Hepatocyte (in vitro differentiated cells): ENCODE results near the gene TIGD1. TPM values are rescaled to one million over a fixed set of nuclear protein-coding genes. Genes with fewer than 3 reads are reported as not detected.

Experiments
- DNase-seq: peaks from one replicate; pipeline ENCODE4 v3.0.0-alpha.2; 2016; ENCODE audit warnings: low spot score
- H2AFZ ChIP-seq: fragments of 200-600 bp; sonication (generic); 2 replicates; pipeline ENCODE4 v1.6.0; 2016; ENCODE audit warnings: antibody characterized with exemption, mild to moderate bottlenecking
- H3K27ac ChIP-seq: fragments of 200-600 bp; sonication (generic); 2 replicates; pipeline ENCODE4 v1.5.1; 2016; ENCODE audit warnings: mild to moderate bottlenecking
- H3K27me3 ChIP-seq: fragments of 200-600 bp; sonication (generic); 2 replicates; pipeline ENCODE4 v1.6.1; 2016
- H3K36me3 ChIP-seq: fragments of 200-600 bp; sonication (generic); replicated peaks from 2 replicates; pipeline ENCODE4 v1.5.1; 2016; ENCODE audit warnings: low read depth; ENCODE audit not compliant: insufficient read depth
- H3K4me1 ChIP-seq: fragments of 200-600 bp; sonication (generic); 2 replicates; pipeline ENCODE4 v1.5.1; 2016; ENCODE audit warnings: mild to moderate bottlenecking, moderate library complexity; ENCODE audit not compliant: insufficient read depth
- H3K4me2 ChIP-seq: fragments of 200-600 bp; sonication (generic); 2 replicates; pipeline ENCODE4 v1.6.0; 2016
- H3K4me3 ChIP-seq: fragments of 200-600 bp; sonication (generic); 2 replicates; pipeline ENCODE4 v1.5.1; 2016; ENCODE audit warnings: mild to moderate bottlenecking
- H3K79me2 ChIP-seq: fragments of 200-600 bp; sonication (generic); 2 replicates; pipeline ENCODE4 v1.6.0; 2017; ENCODE audit warnings: mild to moderate bottlenecking
- H3K9me2 ChIP-seq: fragments of 200-600 bp; sonication (generic); replicated peaks from 2 replicates; pipeline ENCODE4 v1.6.0; 2017; ENCODE audit warnings: mild to moderate bottlenecking; ENCODE audit not compliant: insufficient read depth
- H3K9me3 ChIP-seq: fragments of 200-600 bp; sonication (generic); 2 replicates; pipeline ENCODE4 v1.5.1; 2016; ENCODE audit warnings: low read depth, mild to moderate bottlenecking
- H4K20me1 ChIP-seq: fragments of 200-600 bp; sonication (generic); 2 replicates; pipeline ENCODE4 v1.6.0; 2016; ENCODE audit warnings: mild to moderate bottlenecking; ENCODE audit not compliant: insufficient read depth, poor library complexity, severe bottlenecking
- EZH2 ChIP-seq: fragments of 200-600 bp; sonication (generic); IDR thresholded peaks from 2 replicates; pipeline ENCODE4 v1.6.1; 2016; ENCODE audit warnings: antibody characterized with exemption, mild to moderate bottlenecking, borderline replicate concordance
- EZH2phosphoT487 ChIP-seq: fragments of 200-600 bp; sonication (generic); IDR thresholded peaks from one replicate; pipeline ENCODE4 v1.6.1; 2018; ENCODE audit warnings: antibody characterized with exemption, mild to moderate bottlenecking, low read depth, moderate library complexity; ENCODE audit not compliant: unreplicated experiment, severe bottlenecking
- WGBS: methylation state at CpG from one replicate; pipeline ENCODE4 v1.1.6; 2016; ENCODE audit warnings: low lambda C conversion rate; ENCODE audit errors: missing lambda C conversion rate; 5-methylcytosine and 5-hydroxymethylcytosine counted together
- polyA plus RNA-seq: library from polyadenylated mRNA; unstranded; fragments of >200 nt; fragmentation: Nextera tagmentation; extraction: Ambion mirVana; gene quantifications from 2 replicates; pipeline ENCODE4 v1.2.1, GENCODE V29; 2016
- total RNA-seq: library from RNA; depleted of rRNA; stranded (reverse); fragments of >200 nt; gene quantifications from 2 replicates; pipeline ENCODE4 v1.2.3, GENCODE V29; 2014
- TF ChIP-seq, protein P1 (sequence below): fragments of 200-600 bp; sonication (generic); IDR thresholded peaks from 2 replicates; pipeline ENCODE4 v1.5.1; 2016; ENCODE audit warnings: antibody characterized with exemption, mild to moderate bottlenecking; ENCODE audit not compliant: poor library complexity

TIGD1 gene
- total and polyA plus RNA-seq, 2 experiments from 2014 or later, result 6.2 to 9.1 TPM

DNA sequence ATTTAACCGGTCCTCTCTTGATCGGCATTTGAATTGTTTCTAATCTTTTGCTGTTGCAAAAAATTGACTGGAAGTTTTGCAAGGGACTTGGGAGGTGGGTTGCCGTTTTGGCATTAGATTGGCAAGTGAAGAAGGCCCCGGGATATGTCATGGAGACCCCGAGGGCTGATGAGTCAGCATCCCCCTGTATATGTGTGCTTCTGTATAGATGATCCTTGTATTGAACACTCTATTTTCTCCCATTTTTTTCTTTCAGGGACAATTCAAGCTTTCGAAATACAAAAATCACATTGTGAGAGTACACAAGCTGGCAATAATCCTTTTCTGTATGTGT, 30.3 kb upstream of the TIGD1 start:
- no peak for DNase-seq
- no peaks in the 10 kb centered on the region for H3K36me3 ChIP-seq
- no peak for TF ChIP-seq EZH2
- TF ChIP-seq, protein P1, sequence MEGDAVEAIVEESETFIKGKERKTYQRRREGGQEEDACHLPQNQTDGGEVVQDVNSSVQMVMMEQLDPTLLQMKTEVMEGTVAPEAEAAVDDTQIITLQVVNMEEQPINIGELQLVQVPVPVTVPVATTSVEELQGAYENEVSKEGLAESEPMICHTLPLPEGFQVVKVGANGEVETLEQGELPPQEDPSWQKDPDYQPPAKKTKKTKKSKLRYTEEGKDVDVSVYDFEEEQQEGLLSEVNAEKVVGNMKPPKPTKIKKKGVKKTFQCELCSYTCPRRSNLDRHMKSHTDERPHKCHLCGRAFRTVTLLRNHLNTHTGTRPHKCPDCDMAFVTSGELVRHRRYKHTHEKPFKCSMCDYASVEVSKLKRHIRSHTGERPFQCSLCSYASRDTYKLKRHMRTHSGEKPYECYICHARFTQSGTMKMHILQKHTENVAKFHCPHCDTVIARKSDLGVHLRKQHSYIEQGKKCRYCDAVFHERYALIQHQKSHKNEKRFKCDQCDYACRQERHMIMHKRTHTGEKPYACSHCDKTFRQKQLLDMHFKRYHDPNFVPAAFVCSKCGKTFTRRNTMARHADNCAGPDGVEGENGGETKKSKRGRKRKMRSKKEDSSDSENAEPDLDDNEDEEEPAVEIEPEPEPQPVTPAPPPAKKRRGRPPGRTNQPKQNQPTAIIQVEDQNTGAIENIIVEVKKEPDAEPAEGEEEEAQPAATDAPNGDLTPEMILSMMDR, result no peak
- TF ChIP-seq EZH2phosphoT487, result no peak
- no peaks in the 10 kb centered on the region for H3K27me3 ChIP-seq
- H4K20me1 ChIP-seq, result no peaks in the 10 kb centered on the region
- no peaks in the 10 kb centered on the region for H3K79me2 ChIP-seq
- no peaks in the 10 kb centered on the region for H3K9me3 ChIP-seq
- peak overlapping the region; percentile 34 for H3K27ac ChIP-seq
- H3K9me2 ChIP-seq, result no peaks in the 10 kb centered on the region
- no peak overlapping the region for H2AFZ ChIP-seq
- 82% methylated on average over 6 of the region's 6 CpGs for WGBS
- peaks cover 9% of the 10 kb centered on the region for H3K4me1 ChIP-seq
- H3K4me2 ChIP-seq, result no peak overlapping the region
- no peak overlapping the region for H3K4me3 ChIP-seq

- Histone ChIP-seq H3K4me3 (no peak overlapping the region), H3K79me2 (no peaks in the 10 kb centered on the region), H3K9me2 (no peaks in the 10 kb centered on the region), H4K20me1 (no peaks in the 10 kb centered on the region), H3K36me3 (no peaks in the 10 kb centered on the region), H3K9me3 (no peaks in the 10 kb centered on the region), H3K4me2 (no peak overlapping the region), H3K27me3 (no peaks in the 10 kb centered on the region), H2AFZ (no peak overlapping the region), H3K27ac (peak overlapping the region; percentile 13), H3K4me1 (peaks cover 9% of the 10 kb centered on the region)
- TF ChIP-seq EZH2phosphoT487 (no peak), EZH2 (no peak)
- TF ChIP-seq, protein P1, result no peak
- DNase-seq, result no peak
- WGBS, result 70% methylated on average over 2 of the region's 2 CpGs
Measured at GRCh38 chr2:232578626-232579025, 28.3 kb upstream of the TIGD1 start.

GRCh38 chr2:232577841-232578240, 27.5 kb upstream of the TIGD1 start:
- no peak for TF ChIP-seq EZH2
- no peak for TF ChIP-seq EZH2phosphoT487
- TF ChIP-seq, protein P1, result no peak
- Histone ChIP-seq H3K36me3 (no peaks in the 10 kb centered on the region), H3K4me2 (no peak overlapping the region), H3K79me2 (no peaks in the 10 kb centered on the region), H3K9me2 (no peaks in the 10 kb centered on the region), H2AFZ (no peak overlapping the region), H3K4me1 (peaks cover 9% of the 10 kb centered on the region), H3K9me3 (no peaks in the 10 kb centered on the region), H4K20me1 (no peaks in the 10 kb centered on the region), H3K27me3 (no peaks in the 10 kb centered on the region), H3K27ac (peak overlapping the region; percentile 13), H3K4me3 (no peak overlapping the region)
- DNase-seq, result no peak
- 85% methylated on average over 2 of the region's 2 CpGs for WGBS

DNA sequence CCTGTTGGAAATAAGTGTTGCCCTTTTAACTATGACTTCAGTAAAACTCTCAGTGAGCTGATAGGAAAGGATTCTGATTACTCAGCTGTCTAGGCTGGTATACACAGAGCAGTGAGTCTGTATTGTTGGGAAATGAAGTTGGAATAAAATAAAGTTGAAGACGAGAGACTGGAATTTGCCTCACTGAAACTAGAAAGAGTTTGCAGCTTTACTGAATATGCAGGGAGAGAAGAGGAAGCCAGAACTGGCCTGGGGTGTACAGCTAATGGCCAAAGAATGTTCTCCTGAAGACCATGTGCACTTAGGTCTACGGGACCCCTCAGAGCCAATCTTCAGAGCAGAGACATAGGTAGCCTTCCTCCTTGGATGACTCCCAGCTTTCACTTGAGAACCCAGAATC, 26.6 kb upstream of the TIGD1 start:
- H3K4me3 ChIP-seq, result no peak overlapping the region
- no peak for DNase-seq

More for the DNA sequence above, 26.6 kb upstream of the TIGD1 start:
- TF ChIP-seq EZH2, result no peak
- TF ChIP-seq EZH2phosphoT487, result no peak
- TF ChIP-seq, protein P1, result no peak
- Histone ChIP-seq H3K9me3 (no peaks in the 10 kb centered on the region), H3K4me1 (peaks cover 9% of the 10 kb centered on the region), H3K36me3 (no peaks in the 10 kb centered on the region), H3K79me2 (no peaks in the 10 kb centered on the region), H3K27ac (peak overlapping the region; percentile 5), H3K4me2 (no peak overlapping the region), H3K27me3 (no peaks in the 10 kb centered on the region), H3K9me2 (no peaks in the 10 kb centered on the region), H2AFZ (no peak overlapping the region), H4K20me1 (no peaks in the 10 kb centered on the region)
- 88% methylated on average over 2 of the region's 2 CpGs for WGBS
